Measurements from ENCODE around the gene ALG14. TPM values are rescaled to one million over a fixed set of nuclear protein-coding genes. Genes with fewer than 3 reads are reported as not detected.

ALG14 gene, protein sequence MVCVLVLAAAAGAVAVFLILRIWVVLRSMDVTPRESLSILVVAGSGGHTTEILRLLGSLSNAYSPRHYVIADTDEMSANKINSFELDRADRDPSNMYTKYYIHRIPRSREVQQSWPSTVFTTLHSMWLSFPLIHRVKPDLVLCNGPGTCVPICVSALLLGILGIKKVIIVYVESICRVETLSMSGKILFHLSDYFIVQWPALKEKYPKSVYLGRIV
- total RNA-seq, result 0.94 and 1.3 TPM in 2 replicates

DNA sequence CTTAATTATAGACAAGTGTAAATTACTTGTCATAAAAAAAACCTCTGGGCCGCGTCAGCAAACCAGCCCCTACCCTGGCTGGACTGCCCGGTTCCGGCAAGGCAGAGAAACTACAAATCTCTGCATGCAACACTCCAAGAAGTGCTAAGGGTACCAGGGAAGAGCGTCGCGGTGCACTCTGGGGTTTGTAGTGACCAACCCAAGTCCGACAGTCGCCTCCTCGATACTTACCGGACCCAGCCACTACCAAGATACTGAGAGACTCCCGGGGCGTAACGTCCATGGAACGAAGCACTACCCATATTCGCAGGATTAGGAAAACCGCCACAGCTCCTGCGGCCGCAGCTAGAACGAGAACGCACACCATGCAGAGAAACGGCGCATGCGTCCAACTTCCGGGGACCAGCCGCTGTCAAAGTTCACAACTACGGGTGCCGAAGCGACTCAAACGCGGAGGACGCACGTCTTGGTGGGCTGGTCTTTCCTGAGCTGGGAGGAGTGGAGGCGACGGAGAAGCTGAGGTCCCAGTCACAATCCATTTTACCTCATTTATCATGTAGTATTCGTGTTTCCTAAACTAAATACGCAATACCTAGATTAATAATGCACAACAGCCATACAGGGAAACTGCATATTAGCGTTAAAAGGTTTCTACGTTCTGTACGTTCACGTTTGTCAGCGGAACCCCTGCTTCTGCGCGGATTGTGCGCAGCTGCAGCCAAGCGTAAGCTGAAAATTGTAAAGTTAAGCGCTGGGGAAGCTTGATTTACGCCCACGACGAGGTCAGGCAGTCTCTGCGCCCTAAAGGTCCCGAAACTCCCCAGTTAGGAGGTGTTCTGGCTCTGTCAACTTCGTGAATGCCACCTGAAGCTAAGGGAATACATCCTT is at the start of gene ALG14:
ALG14 (minus strand) TSS at position 420 of the 888 bp plus-strand sequence; CDS start at position 367, 53 bp downstream.

GRCh38 chr1:95117207-95118066 is 44.7 kb upstream of the ALG14 start, which contains the start of gene TLCD4:
Gene TLCD4 (plus strand): TSS chr1:95117355. CDS start chr1:95143902, 26,547 bp downstream.

DNA sequence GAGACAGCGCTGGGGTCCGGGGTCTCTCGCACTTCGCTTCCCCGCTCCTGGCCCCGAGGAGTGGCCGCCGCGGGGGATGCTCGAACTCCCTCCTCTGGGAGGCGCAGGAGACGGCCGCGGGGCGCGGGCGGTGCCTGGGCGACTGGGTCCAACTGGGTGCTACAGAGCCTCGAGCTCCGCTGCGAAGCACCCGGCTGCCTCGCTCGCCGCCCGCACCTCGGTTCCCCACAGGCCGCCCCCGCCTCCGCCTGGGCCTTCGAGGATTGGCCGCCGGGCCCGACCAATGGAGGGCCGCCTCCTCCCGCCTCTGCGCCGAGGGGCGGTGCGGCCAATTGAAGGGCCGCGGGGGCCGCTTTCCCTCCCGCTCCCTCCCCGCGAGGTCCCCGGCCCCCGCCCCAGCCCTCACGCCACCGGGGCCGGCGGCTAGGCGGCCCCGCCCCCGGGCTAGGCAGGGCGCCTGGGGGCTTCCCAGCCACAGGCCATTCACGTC is 145.8 kb downstream of the ALG14 start, which contains the start of gene CNN3:
CNN3 (minus strand) TSS at position 196 of the 490 bp plus-strand sequence. CDS start 216 bp downstream, outside the sequence.

Other genes with a start within 250 kb of the ALG14 start
- 195 and 203 TPM in 2 replicates for gene CNN3, start 145.8 kb downstream of the ALG14 start, total RNA-seq
- gene TLCD4, start 44.4 kb upstream of the ALG14 start, total RNA-seq, result 0.75 and 0.78 TPM in 2 replicates
- 6.9 and 8.0 TPM in 2 replicates for gene RWDD3, start 161.3 kb upstream of the ALG14 start, total RNA-seq

Data from cardiac ventricle fibroblast (primary cell).